ENCODE results near the gene TSC22D4.

The TSC22D4 gene

DNA sequence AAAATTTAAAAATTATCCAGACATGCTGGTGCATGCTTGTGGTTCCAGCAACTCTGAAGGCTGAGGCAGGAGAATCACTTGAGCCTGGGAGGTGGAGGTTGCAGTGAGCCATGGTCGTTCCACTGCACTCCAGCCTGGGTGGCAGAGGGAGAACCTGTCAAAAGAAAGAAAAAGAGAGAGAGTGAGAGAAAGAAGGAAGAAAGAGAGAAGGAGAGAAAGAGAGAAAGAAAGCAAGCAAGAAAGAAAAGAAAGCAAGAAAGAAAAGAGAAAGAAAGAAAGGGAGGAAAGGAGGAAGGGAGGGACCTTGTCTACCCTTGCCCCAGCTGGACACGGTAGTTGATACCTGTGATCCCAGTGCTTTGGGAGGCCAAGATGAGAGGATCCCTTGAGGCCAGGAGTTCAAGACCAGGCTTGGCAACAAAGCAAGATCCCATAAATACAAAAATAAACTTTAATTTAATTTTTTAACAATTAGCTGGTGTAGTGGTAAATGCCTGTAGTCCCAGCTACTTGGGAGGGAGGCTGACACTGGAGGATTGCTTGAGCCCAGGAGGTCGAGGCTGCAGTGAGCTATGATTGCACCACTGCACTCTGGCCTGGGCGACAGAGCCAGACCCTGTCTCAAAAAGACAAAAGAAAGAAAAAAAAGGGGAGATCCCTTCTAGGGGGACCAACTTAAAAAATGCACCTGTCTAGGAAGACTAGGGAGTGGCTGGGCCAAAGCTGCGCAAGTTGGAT, 13.9 kb upstream of the TSC22D4 start:
- no peak for DNase-seq

DNA sequence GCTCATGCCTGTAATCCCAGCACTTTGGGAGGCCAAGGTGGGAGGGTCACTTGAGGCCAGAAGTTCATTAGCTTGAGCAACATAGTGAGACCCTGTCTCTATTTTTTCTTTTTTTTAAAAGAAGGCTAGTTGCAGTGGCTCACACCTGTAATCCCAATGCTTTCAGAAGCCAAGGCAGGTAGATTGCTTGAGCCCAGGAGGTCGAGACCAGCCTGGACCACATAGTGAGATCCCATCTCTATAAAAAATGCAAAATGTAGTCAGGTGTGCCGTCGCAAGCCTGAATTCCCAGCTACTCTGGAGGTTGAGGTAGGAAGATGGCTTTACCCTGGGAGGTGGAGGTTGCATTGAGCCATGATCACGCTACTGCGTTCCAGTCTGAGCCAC, 12.2 kb upstream of the TSC22D4 start:
- DNase-seq, result no peak

DNA sequence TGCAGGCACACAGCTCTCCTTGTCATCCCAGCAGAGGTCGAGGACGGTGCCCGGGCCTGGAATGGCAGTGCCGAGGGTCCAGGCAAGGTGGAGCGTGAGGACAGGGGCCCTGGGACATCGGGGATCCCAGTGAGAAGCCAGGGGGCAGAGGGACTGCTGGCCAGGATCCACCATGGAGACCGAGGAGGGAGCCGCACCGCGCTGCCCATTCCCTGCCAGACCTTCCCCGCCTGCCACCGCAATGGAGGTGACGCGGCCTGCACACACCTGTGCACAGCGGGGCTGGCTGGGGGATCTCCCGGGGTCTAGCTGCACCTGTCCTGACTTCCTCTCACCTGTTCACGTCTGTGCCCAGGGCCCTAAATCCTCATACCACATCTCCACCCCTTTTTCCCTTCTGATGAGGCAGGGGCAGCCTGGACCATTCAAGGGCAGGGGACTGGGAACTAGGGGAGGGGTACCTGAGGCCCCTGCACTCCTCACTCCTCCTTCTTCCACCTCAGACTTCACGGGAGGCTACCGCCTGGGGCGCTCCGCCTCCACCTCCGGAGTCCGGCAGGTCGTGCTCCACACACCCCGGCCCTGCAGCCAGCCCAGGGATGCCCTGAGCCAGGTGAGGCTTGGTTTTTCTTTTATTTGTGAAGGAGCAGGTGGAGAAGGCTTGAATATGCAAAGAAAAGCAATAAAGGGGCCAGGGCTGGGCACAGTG, 11.6 kb upstream of the TSC22D4 start:
- DNase-seq, result peak in 1 of 2 experiments; percentile 62

DNA sequence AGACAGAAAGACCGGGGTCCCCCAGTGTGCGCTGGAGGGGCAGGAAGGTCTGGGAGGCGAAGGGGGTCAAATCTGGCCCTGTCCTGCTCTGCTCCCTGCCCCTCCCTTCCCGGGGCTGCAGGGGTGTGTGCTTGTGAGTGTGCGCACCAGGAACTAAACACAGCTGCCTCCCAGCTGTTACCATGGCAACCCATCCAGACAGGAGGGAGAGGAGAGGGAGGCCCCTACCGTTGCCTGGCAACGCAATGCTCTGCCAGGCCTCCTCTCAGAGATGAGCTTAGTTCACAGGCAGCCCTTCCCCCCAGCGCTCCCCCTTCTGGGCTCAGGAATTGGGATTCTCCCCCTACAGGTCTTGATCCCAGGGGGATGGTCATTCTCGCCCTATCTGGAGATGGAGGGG, 10.8 kb upstream of the TSC22D4 start:
- DNase-seq, result peak; percentile 98

DNA sequence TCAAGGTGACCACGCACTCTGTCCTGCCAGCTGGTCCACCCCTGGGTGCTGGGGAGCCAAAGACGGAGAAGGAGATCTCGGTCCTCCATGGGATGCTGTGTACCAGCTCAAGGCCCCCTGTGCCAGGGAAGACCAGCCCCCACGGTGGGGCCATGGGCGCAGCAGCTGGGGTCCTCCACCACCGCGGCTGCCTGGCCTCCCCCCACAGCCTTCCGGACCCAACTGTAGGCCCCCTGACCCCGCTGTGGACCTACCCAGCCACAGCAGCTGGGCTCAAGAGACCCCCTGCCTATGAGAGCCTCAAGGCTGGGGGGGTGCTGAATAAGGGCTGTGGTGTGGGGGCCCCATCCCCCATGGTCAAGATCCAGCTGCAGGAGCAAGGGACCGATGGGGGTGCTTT, 10.1 kb upstream of the TSC22D4 start:
- DNase-seq, result no peak

DNA sequence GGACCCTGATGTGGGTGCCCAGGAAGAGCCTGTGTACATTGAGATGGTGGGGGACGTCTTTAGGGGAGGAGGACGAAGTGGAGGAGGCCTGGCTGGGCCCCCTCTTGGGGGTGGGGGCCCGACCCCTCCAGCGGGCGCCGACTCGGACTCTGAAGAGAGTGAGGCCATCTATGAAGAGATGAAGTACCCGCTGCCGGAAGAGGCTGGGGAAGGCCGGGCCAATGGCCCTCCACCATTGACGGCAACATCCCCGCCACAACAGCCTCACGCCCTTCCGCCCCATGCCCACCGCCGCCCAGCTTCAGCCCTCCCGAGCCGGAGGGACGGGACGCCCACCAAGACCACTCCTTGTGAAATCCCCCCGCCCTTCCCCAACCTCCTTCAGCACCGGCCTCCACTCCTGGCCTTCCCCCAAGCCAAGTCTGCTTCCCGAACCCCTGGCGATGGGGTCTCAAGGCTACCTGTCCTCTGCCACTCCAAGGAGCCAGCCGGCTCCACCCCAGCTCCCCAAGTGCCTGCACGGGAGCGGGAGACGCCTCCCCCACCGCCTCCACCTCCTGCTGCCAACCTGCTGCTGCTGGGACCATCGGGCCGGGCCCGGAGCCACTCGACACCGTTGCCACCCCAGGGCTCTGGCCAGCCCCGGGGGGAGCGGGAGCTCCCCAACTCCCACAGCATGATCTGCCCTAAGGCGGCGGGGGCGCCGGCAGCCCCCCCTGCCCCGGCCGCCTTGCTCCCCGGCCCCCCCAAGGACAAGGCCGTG, 9.5 kb upstream of the TSC22D4 start:
- DNase-seq, result no peak

DNA sequence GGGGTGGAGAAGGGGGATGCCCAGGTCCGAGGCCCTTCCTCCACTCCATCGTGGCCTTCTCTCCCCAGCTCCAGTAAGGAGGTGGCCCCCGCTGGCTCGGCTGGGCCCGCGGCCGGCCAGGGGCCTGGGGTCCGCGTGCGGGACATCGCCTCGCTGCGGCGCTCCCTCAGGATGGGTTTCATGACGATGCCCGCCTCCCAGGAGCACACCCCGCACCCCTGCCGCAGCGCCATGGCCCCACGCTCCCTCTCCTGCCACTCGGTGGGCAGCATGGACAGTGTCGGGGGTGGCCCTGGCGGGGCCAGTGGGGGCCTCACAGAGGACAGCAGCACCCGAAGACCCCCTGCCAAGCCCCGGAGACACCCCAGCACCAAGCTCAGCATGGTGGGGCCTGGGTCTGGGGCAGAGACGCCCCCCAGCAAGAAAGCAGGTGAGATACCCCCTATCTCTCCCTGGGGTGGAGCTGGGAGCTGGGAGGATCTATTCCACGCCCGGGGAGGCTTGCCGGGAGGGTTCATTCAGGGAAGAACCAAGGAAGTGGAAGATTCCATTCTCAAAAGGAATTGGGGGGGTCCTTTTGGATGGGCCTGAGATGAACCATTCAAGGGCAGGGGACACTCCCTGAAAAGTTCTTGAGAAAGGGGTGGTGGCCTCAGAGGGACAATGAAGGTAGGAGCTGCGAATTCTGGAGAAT, 7.9 kb upstream of the TSC22D4 start:
- DNase-seq, result no peak

DNA sequence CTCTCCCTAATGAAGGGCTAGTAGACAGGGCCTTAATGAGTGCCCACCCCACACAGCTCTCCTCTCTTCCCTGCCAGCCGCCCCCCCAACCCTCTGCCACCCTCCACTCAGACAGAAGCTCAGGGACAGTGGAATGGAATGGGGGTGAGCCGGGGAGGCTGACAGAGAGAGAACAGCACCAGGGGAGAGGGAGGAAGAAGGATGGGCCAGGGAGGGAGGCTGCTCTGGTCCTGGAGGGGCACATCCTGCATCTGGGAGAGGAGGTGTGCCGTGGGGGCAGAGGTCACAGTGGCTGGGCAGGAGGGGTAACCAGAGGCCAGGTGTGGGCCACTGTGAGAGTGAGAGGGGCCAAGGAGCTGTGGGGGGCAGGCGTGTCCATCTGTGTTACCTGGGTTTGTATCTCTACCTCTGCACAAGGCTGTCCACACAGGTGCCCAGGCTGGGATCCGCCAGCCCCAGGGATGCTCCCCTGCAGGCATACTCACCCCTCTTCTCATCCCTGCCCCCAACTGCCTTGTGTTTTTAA, 7.2 kb upstream of the TSC22D4 start:
- DNase-seq, result no peak

DNA sequence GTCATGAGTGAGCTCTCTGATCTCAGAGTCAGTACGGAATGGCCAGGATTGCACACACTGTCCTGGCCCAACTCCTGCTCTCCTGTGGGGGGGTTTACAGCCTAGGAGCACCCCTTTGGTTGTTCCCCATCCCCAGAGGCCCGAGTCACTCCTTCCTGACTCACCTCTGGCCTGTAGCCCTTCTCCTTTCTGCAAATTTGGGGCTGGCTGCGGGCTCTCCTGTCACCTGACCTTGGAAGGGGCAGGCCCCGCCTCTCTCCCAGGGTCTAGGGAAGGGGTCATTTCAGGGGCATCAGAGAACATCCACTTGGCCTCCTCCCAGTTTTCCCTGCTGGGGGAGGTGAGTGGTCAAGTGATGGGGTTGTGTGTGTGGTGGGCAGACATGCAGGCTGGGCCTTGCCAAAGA, 6.5 kb upstream of the TSC22D4 start:
- DNase-seq, result no peak

DNA sequence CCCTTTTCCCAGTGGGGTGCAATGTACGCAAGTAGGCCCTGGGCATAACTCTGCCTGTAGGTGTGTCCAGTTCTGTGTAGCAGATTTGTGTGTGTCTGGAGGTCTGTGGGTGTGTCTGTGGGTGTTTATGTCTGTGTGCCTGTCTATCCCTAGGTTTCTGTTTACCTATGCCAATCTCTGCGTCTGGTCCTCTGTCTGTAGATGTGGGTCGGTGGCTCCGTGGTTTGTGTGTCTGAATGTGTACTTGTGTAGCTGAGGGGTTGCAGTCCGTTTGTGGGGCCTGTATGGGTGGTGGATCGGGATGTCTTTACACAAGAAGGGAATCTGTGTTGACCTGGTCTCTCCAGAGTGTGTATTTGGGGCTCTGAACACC, 5.6 kb upstream of the TSC22D4 start:
- no peak for DNase-seq

DNA sequence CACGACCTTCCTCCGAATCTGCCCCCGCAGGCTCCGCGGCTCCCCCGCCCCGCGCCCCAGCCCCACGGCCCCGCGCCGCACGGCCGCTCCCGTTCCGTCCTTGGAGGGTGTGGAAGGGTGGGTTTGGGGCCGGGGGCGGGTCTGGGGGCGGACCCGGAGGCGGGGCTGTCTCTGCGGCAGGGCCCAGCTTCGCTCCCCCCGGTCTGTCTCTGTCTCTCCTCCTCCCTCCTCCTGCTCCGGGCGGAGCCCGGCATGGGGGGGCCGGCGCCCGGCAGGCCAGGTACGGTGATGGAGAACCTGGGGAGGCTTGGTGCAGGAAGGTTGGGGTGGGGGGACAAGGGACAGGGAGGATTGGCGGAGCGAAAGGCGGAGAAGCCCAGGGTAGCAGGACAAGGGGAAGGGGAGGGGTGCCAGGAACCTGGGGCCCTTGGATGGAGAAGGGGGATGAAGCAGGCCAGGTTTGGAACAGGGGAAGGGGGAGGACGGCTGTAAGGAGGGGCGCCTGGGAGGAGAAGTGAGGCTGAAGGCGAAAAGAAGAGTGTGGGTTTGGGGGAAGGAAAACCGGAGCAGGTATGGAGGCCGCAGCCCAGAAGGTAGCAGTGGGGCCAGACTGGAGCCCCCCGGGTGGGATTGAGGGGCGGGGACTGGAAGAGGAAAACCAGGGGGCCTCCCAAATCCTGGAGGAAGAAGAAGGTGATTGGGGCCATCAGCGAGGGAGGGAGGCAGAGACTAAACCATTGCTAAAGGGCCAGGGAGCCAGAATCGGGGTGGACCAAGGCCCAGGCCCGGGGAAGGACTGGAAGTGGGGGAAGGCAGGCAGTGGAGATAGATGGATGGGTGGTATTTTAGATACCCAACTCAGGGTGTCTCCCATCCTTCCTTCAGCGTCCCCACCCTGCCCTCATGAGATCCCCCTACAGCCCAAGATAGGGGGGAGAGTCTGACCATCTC, 5.0 kb upstream of the TSC22D4 start, which contains the start of gene NYAP1:
Gene NYAP1 (plus strand): TSS at position 206 of the 951 bp plus-strand sequence. CDS start 1,385 bp downstream, outside the sequence.
- peak; percentile 65 to 72 for DNase-seq

DNA sequence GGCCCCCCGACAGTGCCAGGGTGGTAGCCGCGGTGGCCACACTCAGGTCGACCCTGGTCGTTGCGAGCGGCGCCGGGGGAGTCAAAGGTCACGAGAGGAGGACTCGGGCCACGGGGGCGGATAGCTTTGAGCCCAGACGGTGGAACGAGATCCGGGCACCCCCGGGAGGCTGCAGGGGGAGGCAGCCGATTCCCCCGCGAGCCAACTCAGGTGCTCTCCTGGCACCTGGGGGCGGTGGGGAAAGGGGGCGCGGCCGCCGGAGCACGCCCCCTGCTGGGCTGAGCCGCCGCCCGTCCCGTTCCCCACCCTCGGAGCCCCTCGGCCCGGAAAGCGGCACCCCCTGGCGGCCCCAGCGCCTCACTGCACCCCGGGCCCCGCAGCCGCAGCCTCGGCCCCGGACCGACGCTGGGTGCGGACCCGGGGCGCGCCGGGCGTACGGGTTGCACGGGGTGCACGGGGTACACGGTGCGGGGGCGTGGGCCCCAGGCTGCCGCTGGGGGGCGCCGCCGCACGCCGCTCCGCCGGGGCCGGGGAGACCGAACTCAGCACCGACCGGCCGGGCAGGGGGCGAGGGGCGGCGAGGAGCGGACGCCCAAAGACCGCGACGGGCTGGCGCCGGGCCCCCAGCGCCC, 4.2 kb upstream of the TSC22D4 start:
- DNase-seq, result peak; percentile 47 to 52

DNA sequence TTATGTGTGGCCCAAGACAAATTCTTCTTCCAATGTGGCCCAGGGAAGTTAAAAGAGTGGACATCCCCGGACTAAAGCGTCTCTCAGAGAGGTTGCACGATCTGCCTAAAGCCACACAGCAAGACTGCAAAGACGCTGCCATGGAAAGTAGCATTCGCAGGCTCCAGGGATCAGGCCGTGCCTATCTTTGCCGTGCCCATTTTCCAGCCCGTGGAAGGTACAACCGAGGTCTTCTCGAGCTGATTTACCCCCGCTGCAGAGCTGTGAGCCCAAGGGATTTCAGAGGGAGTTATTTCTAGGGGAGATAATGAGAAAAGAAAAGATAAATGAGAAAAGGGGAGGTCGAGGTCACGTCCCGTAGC, 3.7 kb upstream of the TSC22D4 start:
- no peak for DNase-seq

DNA sequence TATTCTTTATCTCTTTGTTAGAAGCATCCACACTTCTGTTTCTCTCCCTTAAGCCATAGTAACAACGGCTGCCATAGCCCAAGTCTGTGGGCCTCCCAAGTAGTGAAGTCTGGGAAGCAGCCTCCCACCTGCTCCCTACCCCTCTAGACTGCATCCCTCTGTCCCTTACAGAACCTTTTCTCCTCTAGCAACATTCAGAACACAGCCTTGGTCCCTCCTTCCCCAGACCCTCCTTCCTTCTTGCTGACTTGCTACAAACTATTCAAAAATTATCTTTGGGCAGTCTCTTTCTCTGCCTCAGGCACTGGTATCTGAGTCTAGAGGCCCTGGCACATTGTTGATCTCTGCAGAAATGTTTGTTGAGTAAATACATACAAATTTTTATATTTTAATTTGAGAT, 2.5 kb upstream of the TSC22D4 start:
- no peak for DNase-seq

DNA sequence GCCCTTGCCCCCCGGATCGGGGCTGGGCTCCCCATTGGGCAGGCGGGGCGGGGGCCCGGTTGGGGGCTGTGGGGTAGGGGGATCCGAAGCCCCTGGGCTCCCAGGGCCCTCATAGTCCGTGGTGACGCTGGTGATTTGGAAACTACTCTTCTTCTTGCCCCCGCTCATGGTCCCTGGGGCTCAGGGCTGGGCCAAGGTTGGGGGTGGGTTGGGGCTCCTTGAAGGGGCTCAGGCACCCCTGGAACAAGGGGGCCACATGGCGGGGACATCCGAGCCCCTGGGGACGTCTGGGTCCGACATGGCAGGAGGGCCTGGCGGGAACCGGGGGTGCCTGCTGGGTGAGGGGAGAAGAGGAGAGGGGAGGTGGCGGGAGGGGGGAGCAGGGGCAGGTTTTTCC, 1.1 kb downstream of the TSC22D4 start:
- no peak for DNase-seq

DNA sequence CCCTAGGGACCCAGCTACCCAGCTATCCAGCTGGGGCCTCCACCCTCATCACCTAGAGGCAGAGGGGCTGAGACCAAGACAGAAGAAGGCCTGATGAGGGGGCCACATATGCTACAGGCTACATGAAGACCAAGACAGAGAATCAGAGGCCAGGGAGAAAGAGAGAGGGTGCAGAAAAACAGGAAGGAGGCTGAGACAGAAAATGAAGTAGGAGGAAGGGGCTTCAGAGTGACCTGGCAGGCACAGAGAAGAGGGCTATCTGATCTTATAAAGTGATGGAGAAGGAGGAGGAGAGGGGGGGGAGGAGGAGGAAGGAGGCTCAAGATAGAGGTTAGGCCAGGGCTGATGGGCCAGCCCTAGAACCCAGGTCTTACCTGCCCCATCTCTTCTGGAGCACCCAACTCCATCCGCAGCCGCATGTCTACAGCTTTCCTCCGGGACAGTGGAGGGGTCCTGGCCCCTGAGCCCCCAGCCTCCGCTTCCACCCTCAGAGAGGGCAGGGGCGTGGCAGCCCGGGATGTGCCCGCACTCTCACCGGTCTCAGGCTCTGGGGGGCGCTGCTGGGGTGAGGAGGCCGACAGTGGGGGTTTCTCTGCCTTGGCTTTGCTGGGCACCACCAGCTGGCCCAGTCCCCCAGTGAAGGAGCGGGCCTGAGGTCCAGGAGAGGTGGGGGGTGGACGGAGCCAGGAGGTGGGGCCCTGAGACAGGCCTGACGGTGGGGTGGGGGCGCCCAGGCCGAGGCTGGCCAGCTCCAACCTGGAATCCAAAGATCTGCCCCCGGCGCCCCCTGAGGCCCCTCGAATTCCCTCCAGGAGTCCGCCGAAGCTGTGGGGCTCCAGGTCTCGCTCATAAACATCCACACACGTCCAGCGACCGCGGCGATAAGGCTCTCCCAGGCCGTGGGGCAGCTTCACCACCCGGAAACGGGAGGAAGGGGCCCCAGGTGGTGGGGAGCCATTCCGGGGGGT, 1.8 kb downstream of the TSC22D4 start:
- no peak for DNase-seq

DNA sequence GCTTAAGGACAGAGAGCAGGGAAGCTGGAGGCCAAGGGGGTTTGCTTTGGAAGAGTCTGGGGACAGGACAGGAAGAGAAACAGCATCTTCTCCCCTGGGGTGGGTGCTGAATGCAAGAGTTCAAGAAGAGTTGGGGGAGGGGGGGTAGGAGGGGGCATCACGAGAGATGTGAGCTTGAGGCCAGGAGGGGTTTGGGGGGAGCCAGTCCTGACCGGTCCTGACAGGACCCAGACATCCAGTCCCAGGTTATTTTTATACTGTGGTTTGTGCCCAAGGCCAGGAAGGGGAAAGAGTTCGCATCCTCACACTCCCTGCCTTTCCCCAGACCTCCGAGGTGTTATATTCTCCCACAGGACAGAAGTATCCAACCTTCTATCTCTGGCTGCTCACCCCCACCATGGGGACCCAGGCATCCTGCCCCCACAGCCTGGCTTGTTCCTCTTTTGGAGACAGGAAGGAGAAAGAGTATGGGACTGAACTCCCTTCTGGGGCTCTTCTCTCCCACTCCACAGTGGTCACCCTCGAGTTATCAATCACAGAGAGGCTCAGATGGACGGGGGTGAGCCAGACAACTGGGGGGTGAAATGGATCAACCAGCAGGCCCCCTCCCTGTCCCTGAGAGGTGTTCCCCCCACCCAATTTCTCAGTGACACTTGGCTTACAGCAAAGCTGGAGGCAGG, 2.8 kb downstream of the TSC22D4 start:
- DNase-seq, result no peak

DNA sequence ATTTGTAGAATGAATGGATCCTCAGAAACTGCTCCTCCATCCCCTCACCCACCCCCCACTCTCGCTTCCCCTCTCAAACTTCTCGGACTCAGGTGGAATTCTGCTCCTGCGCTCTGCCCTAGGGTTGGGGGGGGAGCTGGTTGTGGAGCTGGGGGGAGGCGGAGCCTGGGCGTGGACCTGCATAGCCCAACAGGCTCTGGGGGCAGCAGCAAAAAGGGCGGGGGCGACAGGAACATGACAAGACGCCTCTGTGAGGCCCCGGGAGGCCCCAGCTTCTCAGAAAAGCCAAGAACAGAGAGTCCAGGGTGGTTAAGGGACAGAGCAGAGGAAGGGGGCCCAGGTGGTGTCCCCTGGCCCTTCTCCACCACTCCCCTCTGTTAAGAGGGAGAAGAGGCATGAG, 3.5 kb downstream of the TSC22D4 start:
- no peak for DNase-seq

DNA sequence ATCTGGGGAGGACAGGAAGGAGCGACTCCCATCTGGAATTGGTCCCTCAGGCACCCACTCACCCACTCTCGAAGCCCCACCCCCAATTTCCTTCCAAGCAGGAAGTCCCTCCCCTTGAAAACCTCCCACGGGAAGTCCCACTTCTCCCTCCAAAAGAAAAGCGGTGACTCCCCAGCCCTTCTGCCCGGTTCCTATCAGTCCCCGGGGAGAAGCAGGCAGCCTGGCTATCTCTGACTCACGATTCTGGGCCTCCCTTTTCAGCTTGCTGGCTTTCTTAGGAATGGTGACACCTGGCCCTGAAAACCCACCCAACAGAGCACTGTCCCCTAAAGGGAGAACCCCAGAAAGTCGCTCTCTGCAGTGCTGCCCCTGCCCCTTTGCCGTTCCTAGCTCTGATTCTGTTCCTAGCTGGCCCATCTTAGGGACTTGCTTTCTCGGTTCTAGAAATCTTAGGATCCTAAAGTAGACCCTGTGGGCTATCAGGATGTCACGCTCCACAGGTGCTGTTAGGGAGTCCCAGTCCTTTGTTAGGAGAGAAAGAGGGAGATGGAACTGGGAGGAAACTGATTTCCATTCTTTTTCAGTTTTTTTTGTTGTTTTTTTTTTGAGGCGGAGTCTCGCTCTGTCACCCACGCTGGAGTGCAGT, 6.0 kb downstream of the TSC22D4 start:
- DNase-seq, result no peak

All from NCI-H2081 (cell line).